CD4-positive, alpha-beta T cell treated with Interleukin-6 for 4 hours (primary cell): ENCODE data around the gene E2F6.
"Not testable (repeated sequence)": the region's sequence is repeated elsewhere in the genome, so short reads cannot be mapped to it uniquely, and the experiment has no call there.

Experiments used
- DNase-seq: peaks from one replicate; pipeline ENCODE4 v3.0.0-alpha.2; 2020; ENCODE audit warnings: mixed read lengths

E2F6 gene

GRCh38 chr2:11410101-11410500 is 55.9 kb downstream of the E2F6 start:
- DNase-seq = no peak

GRCh38 chr2:11409572-11409959 is 56.4 kb downstream of the E2F6 start:
- DNase-seq = no peak

DNA sequence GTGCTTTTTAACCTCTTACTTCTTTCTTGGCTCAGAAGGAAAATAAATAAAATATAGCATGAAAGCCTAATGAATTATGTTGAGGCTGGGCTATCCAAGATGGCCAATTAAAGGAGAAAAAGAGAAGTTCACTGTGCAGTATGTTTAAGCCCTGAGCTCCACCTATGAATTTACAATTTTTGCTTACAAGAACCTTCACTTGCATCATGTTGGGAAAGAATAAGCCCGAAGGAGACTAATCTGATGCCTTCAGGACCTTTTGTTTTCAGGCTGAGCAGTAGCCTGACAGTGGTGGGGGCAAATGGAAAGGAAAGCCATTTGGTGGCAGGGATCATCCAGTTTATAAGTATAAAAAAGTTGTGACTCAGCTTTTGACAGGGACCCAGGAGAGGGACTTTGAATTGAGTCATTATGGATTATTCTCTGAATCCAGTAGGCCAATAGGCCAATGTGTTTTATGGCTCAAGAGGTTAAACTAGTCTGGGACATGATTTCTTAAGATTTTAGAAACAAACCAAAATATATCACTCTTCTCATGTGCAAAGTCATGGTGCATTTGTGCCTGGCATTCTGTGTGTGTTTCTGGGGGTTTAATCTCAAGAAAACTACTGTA is 56.9 kb downstream of the E2F6 start:
- no peak for DNase-seq

DNA sequence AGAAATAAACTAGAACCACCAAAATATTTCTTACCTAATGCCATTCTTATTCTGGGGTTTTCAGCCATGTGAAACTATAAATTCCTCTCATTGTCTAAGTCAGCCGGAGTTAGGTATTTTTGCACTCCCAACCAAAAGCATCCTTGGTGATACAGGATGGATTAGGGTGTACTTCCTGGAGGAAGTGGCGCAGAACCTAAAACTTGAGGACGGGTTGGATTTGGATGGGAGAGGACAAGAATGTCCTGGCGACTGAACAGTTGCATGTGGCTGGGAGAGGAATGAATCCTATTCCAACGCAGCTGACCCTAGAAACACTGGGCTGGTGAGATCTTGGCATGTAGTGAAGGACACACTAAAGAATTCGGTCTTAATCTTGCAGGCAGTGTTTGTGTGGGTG is 58.5 kb downstream of the E2F6 start:
- no peak for DNase-seq

- no peak for DNase-seq
These were observed 59.0 kb downstream of the E2F6 start for GRCh38 chr2:11406958-11407381.

DNA sequence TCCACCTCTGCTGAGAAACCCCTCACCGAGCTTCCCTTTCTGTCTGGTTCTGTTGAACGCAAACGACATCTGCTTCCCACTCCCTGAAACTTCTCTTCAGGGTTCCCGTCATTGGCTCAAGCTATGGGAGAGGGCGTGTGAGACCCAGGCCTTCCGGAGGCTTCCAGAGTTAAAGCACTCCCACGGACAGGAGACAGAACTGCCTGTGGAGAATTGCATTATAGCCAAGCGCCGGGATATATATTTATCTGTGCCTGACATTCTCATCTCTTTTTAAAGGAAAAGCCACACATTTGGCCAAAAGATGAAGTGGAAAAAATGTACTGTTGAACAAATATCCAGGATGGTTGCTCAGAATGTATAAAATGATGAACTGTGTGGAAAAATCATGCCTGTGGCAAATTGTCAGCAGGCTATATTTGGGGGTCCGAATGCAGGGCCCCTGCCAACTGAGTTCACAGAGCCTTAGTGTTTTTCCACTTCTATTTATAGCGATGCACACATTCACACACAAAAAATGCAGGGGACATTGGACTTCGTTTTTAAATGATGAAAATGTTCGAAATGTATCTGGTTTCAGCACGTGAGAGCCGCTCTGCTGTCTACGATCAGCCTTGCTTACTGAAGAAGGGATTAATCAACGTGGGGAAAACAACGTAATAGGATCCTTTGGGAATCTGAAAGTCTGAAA is 59.5 kb downstream of the E2F6 start:
- no peak for DNase-seq

GRCh38 chr2:11405599-11406266 is 60.2 kb downstream of the E2F6 start:
- DNase-seq = no peak

DNA sequence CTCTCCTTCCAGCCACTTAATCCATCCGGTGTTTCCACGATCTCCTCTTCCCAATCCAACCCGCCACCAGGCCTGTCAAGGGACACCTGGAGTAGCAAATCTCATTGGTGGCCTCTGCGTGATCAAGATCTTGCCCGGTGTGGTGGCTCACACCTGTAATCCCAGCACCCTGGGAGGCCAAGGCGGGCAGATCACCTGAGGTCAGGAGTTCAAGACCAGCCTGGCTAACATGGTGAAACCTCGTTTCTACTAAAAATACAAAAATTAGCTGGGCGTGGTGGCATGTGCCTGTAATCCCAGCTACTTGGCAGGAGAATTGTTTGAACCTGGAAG is 60.9 kb downstream of the E2F6 start:
- not testable (repeated sequence) for DNase-seq

DNA sequence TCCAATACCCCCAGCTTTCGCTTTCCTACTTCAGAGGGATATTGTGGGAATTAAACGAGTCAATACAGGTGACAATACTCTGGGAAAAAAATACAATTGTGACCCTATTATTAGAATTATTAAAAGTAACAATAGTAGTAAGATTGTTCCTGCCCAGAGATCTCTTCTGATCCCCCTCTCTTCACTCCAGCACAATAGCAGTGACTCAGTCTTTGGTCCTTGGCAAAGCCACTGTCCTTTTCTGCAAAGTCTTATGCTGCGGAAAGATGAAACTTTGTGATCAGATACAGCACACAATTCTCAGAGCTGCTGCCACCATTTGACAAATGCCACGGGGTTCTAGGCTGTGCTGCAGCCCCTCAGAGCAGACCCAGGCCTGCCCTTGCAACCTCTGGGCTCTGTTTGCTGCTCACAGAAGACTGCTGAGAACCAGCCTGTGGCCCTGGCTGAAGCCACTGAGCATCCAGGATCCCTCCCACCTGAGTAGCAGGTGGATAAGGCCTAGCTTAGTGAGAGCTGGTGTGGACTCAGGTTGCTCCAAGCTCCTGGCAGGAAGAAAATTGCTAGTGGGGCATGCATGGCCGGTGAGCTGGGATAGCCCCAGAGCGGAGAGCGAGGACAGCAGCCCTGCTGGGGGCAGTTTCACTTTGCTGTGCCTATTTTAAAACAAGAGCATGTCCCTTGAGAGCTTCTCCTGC is 61.4 kb downstream of the E2F6 start:
- no peak for DNase-seq

DNA sequence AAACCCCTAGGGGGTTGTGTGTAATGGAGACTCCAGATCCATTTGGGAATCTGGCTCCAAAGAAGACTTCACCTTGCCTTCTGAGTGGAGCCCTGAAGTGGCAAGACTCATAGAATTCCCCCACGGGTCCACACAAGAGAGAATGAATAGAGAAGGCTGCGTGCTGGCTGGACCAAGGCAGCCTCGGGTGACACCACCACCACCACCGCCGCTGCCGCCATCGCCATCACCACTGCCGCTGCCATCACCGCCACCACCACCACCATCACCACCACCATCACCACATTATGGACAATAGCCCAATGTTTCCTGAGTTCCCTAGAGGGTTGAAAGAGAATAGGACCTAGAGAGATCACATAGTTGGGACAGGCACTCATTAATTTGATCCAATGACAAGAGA is 63.5 kb downstream of the E2F6 start:
- DNase-seq = no peak

DNA sequence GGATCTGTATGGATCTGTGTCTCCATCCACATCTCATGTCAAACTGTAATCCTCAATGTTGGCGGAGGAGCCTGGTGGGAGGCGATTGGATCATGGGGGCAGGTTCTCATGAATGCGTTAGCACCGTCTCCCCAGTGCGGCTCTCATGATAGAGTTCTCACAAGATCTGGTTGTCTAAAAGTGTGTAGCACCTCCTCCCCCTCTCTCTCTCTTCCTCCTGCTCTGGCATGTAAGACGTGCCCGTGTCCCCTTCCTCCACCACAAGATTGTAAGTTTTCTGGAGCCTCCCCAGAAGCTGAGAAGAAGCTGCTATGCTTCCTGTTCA is 66.6 kb downstream of the E2F6 start:
- no peak for DNase-seq

- no peak for DNase-seq
These were observed 67.1 kb downstream of the E2F6 start for GRCh38 chr2:11398750-11399437.

GRCh38 chr2:11397513-11397912 is 68.4 kb downstream of the E2F6 start:
- DNase-seq = no peak

DNA sequence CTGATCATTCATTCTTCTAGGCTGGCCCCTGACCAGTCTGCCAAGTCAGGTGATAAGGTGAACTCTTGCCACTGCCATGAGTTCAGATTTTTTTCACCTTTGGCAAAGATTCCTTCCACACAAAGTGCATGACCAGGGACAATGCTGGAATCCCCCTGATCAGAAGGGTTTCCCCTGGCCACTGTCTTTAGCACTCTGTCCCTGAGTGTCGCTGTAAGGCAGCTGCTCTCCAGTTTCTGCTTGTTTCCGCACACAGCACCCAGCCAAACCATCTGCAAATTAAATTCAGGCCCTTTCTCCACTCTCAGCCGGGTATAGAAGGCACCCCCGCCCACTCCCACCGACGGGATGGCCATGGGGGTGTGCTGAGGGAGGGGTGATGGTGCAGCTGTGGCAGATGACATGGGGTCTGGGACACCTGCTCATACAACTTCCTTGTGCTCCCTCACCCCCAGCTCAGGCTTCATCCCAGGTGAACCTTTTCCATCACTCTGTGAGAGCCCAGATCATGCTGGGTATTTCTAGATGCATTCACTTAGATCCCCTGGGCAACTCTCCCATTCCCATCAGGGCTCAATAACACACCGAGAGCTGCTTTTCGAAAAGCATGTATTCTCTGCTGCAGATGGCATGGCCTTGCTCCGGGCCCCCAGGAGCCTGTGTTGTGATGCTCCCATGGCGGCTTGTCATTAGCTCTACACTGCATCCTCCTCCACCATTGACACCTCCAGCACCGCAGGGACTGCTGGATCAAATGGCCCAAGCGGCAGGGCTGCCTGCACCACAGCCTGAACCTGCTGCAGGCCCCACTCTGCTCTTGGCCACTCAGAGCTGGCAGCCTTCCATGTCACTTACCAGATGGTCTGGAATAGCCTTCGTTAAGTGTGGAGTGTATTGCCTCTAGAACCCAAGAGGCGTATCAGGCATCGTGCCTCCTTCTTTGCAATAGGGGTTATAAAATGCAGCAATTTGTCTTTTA is 69.2 kb downstream of the E2F6 start:
- DNase-seq = no peak

DNA sequence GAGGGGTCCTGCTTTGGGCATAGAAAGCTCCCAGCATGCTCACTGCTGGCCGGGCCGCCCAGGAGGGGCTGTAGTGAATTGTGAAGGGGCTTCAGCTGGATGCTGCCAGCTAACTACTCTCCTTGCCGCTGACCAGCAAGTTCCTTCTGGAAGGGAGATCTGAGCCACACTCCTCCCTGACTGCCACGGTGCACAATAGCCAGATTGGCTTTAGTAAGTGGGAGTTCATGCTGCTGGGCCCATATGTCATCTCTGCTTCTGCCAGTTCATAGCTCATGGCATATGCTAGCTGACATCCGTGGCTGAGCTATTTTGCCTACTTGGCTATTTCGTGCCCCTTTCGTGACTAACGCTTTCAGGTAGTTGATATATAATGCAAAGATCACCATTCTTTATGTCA is 69.9 kb downstream of the E2F6 start:
- no peak for DNase-seq

DNA sequence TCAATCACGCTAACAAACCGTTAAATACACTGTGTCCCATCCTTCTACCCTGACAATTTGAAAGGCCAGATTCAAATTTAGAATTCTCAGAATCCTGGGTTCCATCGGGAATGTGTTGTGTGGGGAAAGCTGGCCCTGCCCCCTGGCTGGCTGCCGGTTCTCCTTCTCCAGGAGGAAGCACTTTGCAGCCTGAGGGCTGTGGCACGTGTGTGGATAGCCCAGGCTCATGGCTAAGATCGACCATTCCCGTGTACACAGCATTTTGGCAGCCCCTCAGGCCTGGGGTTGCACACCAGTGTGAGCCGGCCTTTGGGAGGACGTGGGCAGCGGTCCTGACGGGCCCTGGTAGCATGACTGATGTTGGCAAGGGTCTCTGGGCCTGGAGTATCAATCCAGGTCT is 70.6 kb downstream of the E2F6 start:
- no peak for DNase-seq
